CD4-positive, alpha-beta memory T cell (primary cell): ENCODE measurements around the gene TBC1D4. TPM values are rescaled to one million over a fixed set of nuclear protein-coding genes. Genes with fewer than 3 reads are reported as not detected.
"Not testable (repeated sequence)": the region's sequence is repeated elsewhere in the genome, so short reads cannot be mapped to it uniquely, and the experiment has no call there.

Source experiments
- CTCF ChIA-PET: fragments of 350-600 bp; sonication (Branson Sonifier 250); formaldehyde crosslinking; loops from one replicate; lab custom pipeline; 2021; ENCODE audit warnings: inconsistent platforms; ENCODE audit not compliant: partially characterized antibody; lab: Charles Lee
- POLR2A ChIA-PET: fragments of 350-600 bp; sonication (Branson Sonifier 250); formaldehyde crosslinking; loops from one replicate; lab custom pipeline; 2021; ENCODE audit not compliant: partially characterized antibody; lab: Charles Lee
- DNase-seq, 5 donors: peaks; one replicate each; pipeline versions ENCODE4 v3.0.0 to v3.0.0-alpha.2; 2020 to 2022; ENCODE audit warnings: mixed read lengths in 1 of 5
- H3K27ac ChIP-seq: one replicate; pipeline ENCODE4 v1.7.0; 2013; ENCODE audit warnings: low read depth, low read length
- H3K27me3 ChIP-seq: 2 replicates; pipeline ENCODE4 v1.7.0; 2013; ENCODE audit warnings: mild to moderate bottlenecking, low read length, moderate library complexity; ENCODE audit not compliant: insufficient read depth
- H3K36me3 ChIP-seq: 2 replicates; pipeline ENCODE4 v1.7.0; 2013; ENCODE audit warnings: mild to moderate bottlenecking, low read length, moderate library complexity; ENCODE audit not compliant: insufficient read depth
- H3K4me1 ChIP-seq: 2 replicates; pipeline ENCODE4 v1.7.0; 2013; ENCODE audit warnings: mild to moderate bottlenecking, low read length, moderate library complexity; ENCODE audit not compliant: insufficient read depth
- H3K4me3 ChIP-seq, 2 donors: one replicate each; pipeline ENCODE4 v1.7.0; 2013; ENCODE audit warnings: low read length in 2 of 2, mild to moderate bottlenecking in 1 of 2
- H3K9me3 ChIP-seq, 2 donors: one replicate each; pipeline ENCODE4 v1.7.0; 2013; ENCODE audit warnings: low read length in 2 of 2, control low read depth in 1 of 2; ENCODE audit not compliant: control insufficient read depth in 1 of 2
- H3K27ac Mint-ChIP-seq, 7 donors: one replicate each; pipeline ENCODE4 v1.8.0; 2020 to 2021; ENCODE audit warnings: mixed read lengths in 7 of 7, mild to moderate bottlenecking in 6 of 7, inconsistent platforms in 3 of 7, moderate library complexity in 3 of 7
- H3K27me3 Mint-ChIP-seq, 2 donors: one replicate each; pipeline ENCODE4 v1.8.0; 2020 to 2021; ENCODE audit warnings: mixed read lengths in 2 of 2
- H3K36me3 Mint-ChIP-seq, 2 donors: one replicate each; pipeline ENCODE4 v1.8.0; 2020 to 2021; ENCODE audit warnings: mixed read lengths in 2 of 2, inconsistent platforms in 1 of 2, mild to moderate bottlenecking in 1 of 2
- H3K4me1 Mint-ChIP-seq, 4 donors: one replicate each; pipeline ENCODE4 v1.8.0; 2020 to 2021; ENCODE audit warnings: mixed read lengths in 4 of 4, mild to moderate bottlenecking in 1 of 4
- H3K4me3 Mint-ChIP-seq, 8 donors: one replicate each; pipeline ENCODE4 v1.8.0; 2020 to 2021; ENCODE audit warnings: mixed read lengths in 8 of 8, mild to moderate bottlenecking in 7 of 8, moderate library complexity in 6 of 8, inconsistent platforms in 3 of 8
- H3K9me3 Mint-ChIP-seq, 8 donors: one replicate each; pipeline ENCODE4 v1.8.0; 2020 to 2021; ENCODE audit warnings: mixed read lengths in 8 of 8, mild to moderate bottlenecking in 5 of 8, inconsistent platforms in 3 of 8, moderate library complexity in 1 of 8
- intact Hi-C: fragments of 100-400 bp; cut with micrococcal nuclease; formaldehyde crosslinking; loops from one replicate; pipeline ENCODE4 v1.15.1; 2023
- polyA plus RNA-seq, 2 donors: library from polyadenylated mRNA; unstranded; fragments of 300-500 nt; fragmentation: Illumina TruSeq; gene quantifications; one replicate each; pipeline ENCODE4 v1.2.3, GENCODE V29; 2021
- total RNA-seq, 2 experiments: library from RNA; stranded (reverse); gene quantifications; one replicate each; pipeline ENCODE4 v1.2.3, GENCODE V29; 2021

The TBC1D4 gene
- total and polyA plus RNA-seq, 4 experiments from 2014 or later, result 9.5 to 67.2 (median 45.4) TPM

- Mint-ChIP-seq H3K4me1 (no peaks in the 10 kb centered on the region), H3K27ac (no peak overlapping the region), H3K27me3 (peaks cover 4 to 6% of the 10 kb centered on the region in 2 donors), H3K9me3 (peaks cover 0 to 3% (median 0%) of the 10 kb centered on the region in 8 donors), H3K36me3 (no peaks in the 10 kb centered on the region), H3K4me3 (no peak overlapping the region)
- Histone ChIP-seq H3K27me3 (no peaks in the 10 kb centered on the region), H3K4me1 (no peaks in the 10 kb centered on the region), H3K36me3 (no peaks in the 10 kb centered on the region), H3K4me3 (no peak overlapping the region), H3K9me3 (no peaks in the 10 kb centered on the region), H3K27ac (no peak overlapping the region)
- CTCF ChIA-PET, result no interaction called here
- POLR2A ChIA-PET, result no interaction called here
- DNase-seq, result no peak
- intact Hi-C loops, result no loop called here
Observed at GRCh38 chr13:75437582-75438318, 44.2 kb downstream of the TBC1D4 start.

- H3K4me3 ChIP-seq, H3K9me3 Mint-ChIP-seq, H3K27ac ChIP-seq, H3K27me3 ChIP-seq, DNase-seq, H3K36me3 ChIP-seq, H3K4me3 Mint-ChIP-seq, H3K9me3 ChIP-seq, H3K4me1 Mint-ChIP-seq, H3K36me3 Mint-ChIP-seq, H3K4me1 ChIP-seq, H3K27ac Mint-ChIP-seq, intact Hi-C loops, POLR2A ChIA-PET: not testable (repeated sequence)
- peaks cover 8 to 15% of the 10 kb centered on the region in 2 donors for H3K27me3 Mint-ChIP-seq
- CTCF ChIA-PET, result interaction anchor here (0.8 kb wide), 1 partner anchor 27 kb away, joined by 3 read pairs; no protein-coding TSS in a partner anchor
Observed at GRCh38 chr13:75434126-75434525, 47.8 kb downstream of the TBC1D4 start.

GRCh38 chr13:75432811-75433244 is 49.1 kb downstream of the TBC1D4 start:
- no peaks in the 10 kb centered on the region for H3K27me3 ChIP-seq
- H3K9me3 ChIP-seq, result no peaks in the 10 kb centered on the region
- intact Hi-C loops, result no loop called here
- H3K27ac ChIP-seq, result no peak overlapping the region
- no peak for DNase-seq
- POLR2A ChIA-PET, result interaction anchor here (0.6 kb wide), 1 partner anchor 388 kb away, joined by 3 read pairs; no protein-coding TSS in a partner anchor
- Mint-ChIP-seq H3K4me3 (no peak overlapping the region), H3K4me1 (no peaks in the 10 kb centered on the region), H3K27me3 (peaks cover 15 to 23% of the 10 kb centered on the region in 2 donors), H3K27ac (no peak overlapping the region), H3K36me3 (no peaks in the 10 kb centered on the region), H3K9me3 (peaks cover 0 to 4% (median 0%) of the 10 kb centered on the region in 8 donors)
- H3K4me1 ChIP-seq, result no peaks in the 10 kb centered on the region
- H3K36me3 ChIP-seq, result no peaks in the 10 kb centered on the region
- CTCF ChIA-PET, result no interaction called here
- no peak overlapping the region for H3K4me3 ChIP-seq

GRCh38 chr13:75432045-75432444 is 49.9 kb downstream of the TBC1D4 start:
- Mint-ChIP-seq H3K9me3 (peaks cover 0 to 4% (median 0%) of the 10 kb centered on the region in 8 donors), H3K27ac (no peak overlapping the region), H3K4me3 (no peak overlapping the region), H3K27me3 (peaks cover 18 to 26% of the 10 kb centered on the region in 2 donors), H3K4me1 (no peaks in the 10 kb centered on the region), H3K36me3 (no peaks in the 10 kb centered on the region)
- no peak overlapping the region for H3K4me3 ChIP-seq
- intact Hi-C loops, result no loop called here
- no peaks in the 10 kb centered on the region for H3K4me1 ChIP-seq
- ChIA-PET CTCF (interaction anchor here (0.8 kb wide), 1 partner anchor 57 kb away, joined by 3 read pairs; no protein-coding TSS in a partner anchor), POLR2A (no interaction called here)
- no peak for DNase-seq
- no peaks in the 10 kb centered on the region for H3K36me3 ChIP-seq
- H3K9me3 ChIP-seq, result no peaks in the 10 kb centered on the region
- no peak overlapping the region for H3K27ac ChIP-seq
- no peaks in the 10 kb centered on the region for H3K27me3 ChIP-seq

- Mint-ChIP-seq H3K27ac (no peak overlapping the region), H3K27me3 (peaks cover 18 to 31% of the 10 kb centered on the region in 2 donors), H3K4me3 (no peak overlapping the region), H3K4me1 (no peaks in the 10 kb centered on the region), H3K36me3 (no peaks in the 10 kb centered on the region), H3K9me3 (peaks cover 0 to 4% (median 0%) of the 10 kb centered on the region in 8 donors)
- CTCF ChIA-PET, result no interaction called here
- intact Hi-C loops, result no loop called here
- no peak overlapping the region for H3K27ac ChIP-seq
- H3K27me3 ChIP-seq, result no peaks in the 10 kb centered on the region
- no peak for DNase-seq
- POLR2A ChIA-PET, result no interaction called here
- no peaks in the 10 kb centered on the region for H3K9me3 ChIP-seq
- no peak overlapping the region for H3K4me3 ChIP-seq
- no peaks in the 10 kb centered on the region for H3K4me1 ChIP-seq
- H3K36me3 ChIP-seq, result no peaks in the 10 kb centered on the region
Observed at GRCh38 chr13:75430436-75431209, 51.3 kb downstream of the TBC1D4 start.

GRCh38 chr13:75426421-75426820 is 55.5 kb downstream of the TBC1D4 start:
- Mint-ChIP-seq H3K9me3 (no peaks in the 10 kb centered on the region), H3K27ac (no peak overlapping the region), H3K4me1 (no peaks in the 10 kb centered on the region), H3K4me3 (no peak overlapping the region), H3K36me3 (no peaks in the 10 kb centered on the region), H3K27me3 (peaks cover 23 to 26% of the 10 kb centered on the region in 2 donors)
- no peaks in the 10 kb centered on the region for H3K9me3 ChIP-seq
- no peaks in the 10 kb centered on the region for H3K27me3 ChIP-seq
- no peaks in the 10 kb centered on the region for H3K36me3 ChIP-seq
- no peak for DNase-seq
- H3K27ac ChIP-seq, result no peak overlapping the region
- intact Hi-C loops, result no loop called here
- no peak overlapping the region for H3K4me3 ChIP-seq
- H3K4me1 ChIP-seq, result no peaks in the 10 kb centered on the region
- POLR2A ChIA-PET, result no interaction called here
- CTCF ChIA-PET, result interaction anchor here (0.9 kb wide), 1 partner anchor 25 kb away, joined by 3 read pairs; no protein-coding TSS in a partner anchor
